A673 (cell line): Measurements from ENCODE around the gene LRBA.

ENCODE experiments used
- CTCF ChIP-seq: fragments of 300-800, 200-600 bp; sonication (generic); conservative IDR thresholded peaks from 2 replicates; pipeline ENCODE4 v1.5.1; 2017; ENCODE audit warnings: low read depth, mild to moderate bottlenecking, antibody characterized with exemption, low read length, moderate library complexity, mixed read lengths
- EZH2 ChIP-seq: fragments of 200-600 bp; sonication (generic); IDR thresholded peaks from 2 replicates; pipeline ENCODE4 v1.6.1; 2017; ENCODE audit warnings: borderline replicate concordance, low read depth, mild to moderate bottlenecking, mixed read lengths, antibody characterized with exemption, low read length; ENCODE audit not compliant: poor library complexity, severe bottlenecking

GRCh38 chr4:151038452-151039157, 23.5 kb upstream of the LRBA start:
- no peak for TF ChIP-seq EZH2
- no peak for TF ChIP-seq CTCF
